Activated naive CD4-positive, alpha-beta T cell treated with anti-CD3 and anti-CD28 coated beads, Interleukin-2, amount 50 U/mL, for 16 hours (primary cell): ENCODE measurements around the gene LYSMD4.
"Not testable (repeated sequence)": the region's sequence is repeated elsewhere in the genome, so short reads cannot be mapped to it uniquely, and the experiment has no call there.

Experiments
- DNase-seq: peaks from one replicate; pipeline ENCODE4 v3.0.0-alpha.2; 2020

LYSMD4 gene

GRCh38 chr15:99733268-99734039, at the start of gene LYSMD4:
TSS of gene LYSMD4 (minus strand) at chr15:99733437. CDS start at chr15:99731999, 1,438 bp downstream.
- DNase-seq: peak; percentile 99

GRCh38 chr15:99782029-99782428, 48.8 kb upstream of the LYSMD4 start:
- DNase-seq: not testable (repeated sequence)

GRCh38 chr15:99777144-99777543, 43.9 kb upstream of the LYSMD4 start:
- DNase-seq: no peak

GRCh38 chr15:99764522-99764921, 31.3 kb upstream of the LYSMD4 start:
- no peak for DNase-seq

GRCh38 chr15:99763827-99764226, 30.6 kb upstream of the LYSMD4 start:
- DNase-seq: no peak

GRCh38 chr15:99762288-99762687, 29.1 kb upstream of the LYSMD4 start:
- no peak for DNase-seq

- peak; percentile 25 for DNase-seq
These were observed 22.6 kb upstream of the LYSMD4 start for GRCh38 chr15:99755692-99756409.

GRCh38 chr15:99753066-99753465, 19.8 kb upstream of the LYSMD4 start:
- no peak for DNase-seq

GRCh38 chr15:99752556-99752955, 19.3 kb upstream of the LYSMD4 start:
- DNase-seq: no peak

GRCh38 chr15:99750326-99750725, 17.1 kb upstream of the LYSMD4 start:
- DNase-seq: not testable (repeated sequence)

- DNase-seq: no peak
These were observed 16.1 kb upstream of the LYSMD4 start for GRCh38 chr15:99749386-99749785.

GRCh38 chr15:99745370-99746086, 12.3 kb upstream of the LYSMD4 start:
- no peak for DNase-seq

GRCh38 chr15:99744142-99744541, 10.9 kb upstream of the LYSMD4 start:
- DNase-seq: no peak

- DNase-seq: no peak
These were observed 8.6 kb upstream of the LYSMD4 start for GRCh38 chr15:99741835-99742234.

GRCh38 chr15:99738021-99738847, 5.0 kb upstream of the LYSMD4 start:
- DNase-seq: no peak

GRCh38 chr15:99736702-99737101, 3.5 kb upstream of the LYSMD4 start:
- DNase-seq: no peak

GRCh38 chr15:99735868-99736267, 2.6 kb upstream of the LYSMD4 start:
- DNase-seq: no peak

- DNase-seq: no peak
These were observed 1.3 kb upstream of the LYSMD4 start for GRCh38 chr15:99734575-99734974.

GRCh38 chr15:99734040-99734291, 729 bp upstream of the LYSMD4 start:
- not testable (repeated sequence) for DNase-seq

GRCh38 chr15:99732751-99733267, 428 bp downstream of the LYSMD4 start:
- peak; percentile 21 for DNase-seq

- no peak for DNase-seq
These were observed 1.0 kb downstream of the LYSMD4 start for GRCh38 chr15:99732124-99732750.
